Upper lobe of right lung (tissue), 1 donor: ENCODE results near the gene EAF1. TPM values are rescaled to one million over a fixed set of nuclear protein-coding genes. Genes with fewer than 3 reads are reported as not detected.
A peak's percentile ranks its signal among the peaks of the same experiment; 100 is the strongest.

Experiments used
- ATAC-seq: fragments of 200-7000 bp; cut with Tn5 transposase; one replicate; pipeline ENCODE4 v1.9.1; 2020; ENCODE audit warnings: mild to moderate bottlenecking, moderate library complexity
- DNase-seq: peaks from one replicate; pipeline ENCODE4 v3.0.0-alpha.2; 2020
- H3K27ac ChIP-seq: fragments of 200-600 bp; one replicate; pipeline ENCODE4 v1.8.0; 2022
- H3K27me3 ChIP-seq: fragments of 200-600 bp; one replicate; pipeline ENCODE4 v1.8.0; 2022; ENCODE audit warnings: mild to moderate bottlenecking
- H3K36me3 ChIP-seq: fragments of 200-600 bp; one replicate; pipeline ENCODE4 v1.8.0; 2022
- H3K4me1 ChIP-seq: fragments of 200-600 bp; one replicate; pipeline ENCODE4 v1.8.0; 2022
- H3K4me3 ChIP-seq: fragments of 200-600 bp; one replicate; pipeline ENCODE4 v1.8.0; 2022; ENCODE audit warnings: mild to moderate bottlenecking
- H3K9me3 ChIP-seq: fragments of 200-600 bp; one replicate; pipeline ENCODE4 v1.8.0; 2022
- intact Hi-C: fragments of 100-400 bp; cut with DNase I; formaldehyde crosslinking; loops from one replicate; pipeline ENCODE4 v1.11.0; 2022
- total RNA-seq: library from RNA; stranded (reverse); fragmentation: NEBNext Ultra II Directional; extraction: Animal tissue kit (Norgen Biotek cat#: 25700); gene quantifications from one replicate; pipeline ENCODE4 v1.2.1, GENCODE V29; 2021
- TF ChIP-seq, protein P1 (sequence below): fragments of 200-600 bp; IDR thresholded peaks from one replicate; pipeline ENCODE4 v1.8.0; 2022; ENCODE audit warnings: antibody characterized with exemption
- donor health status: DM: no; HTN: yes; CAD: no; lungs with severe emphysema.

The EAF1 gene
- total RNA-seq, 1 donor from 2014 or later, result 24.6 TPM

DNA sequence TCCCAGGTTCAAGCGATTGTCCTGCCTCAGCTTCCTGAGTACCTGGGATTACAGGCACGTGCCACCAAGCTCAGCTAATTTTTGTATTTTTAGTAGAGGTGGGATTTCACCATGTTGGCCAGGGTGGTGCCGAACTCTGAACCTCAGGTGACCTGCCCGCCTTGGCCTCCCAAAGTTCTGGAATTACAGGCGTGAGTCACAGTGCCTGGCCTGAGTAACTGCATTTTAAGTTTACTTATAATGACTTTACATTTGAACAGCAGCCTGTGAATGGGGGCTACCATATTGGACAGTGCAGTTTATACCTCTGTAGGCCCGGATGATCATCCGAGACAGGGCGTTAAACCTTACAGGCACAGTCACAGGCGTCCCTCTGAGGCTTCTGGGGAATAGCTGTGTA, 24.8 kb downstream of the EAF1 start:
- DNase-seq (no peak), ATAC-seq (no peak)
- Histone ChIP-seq H3K27me3 (no peaks in the 10 kb centered on the region), H3K36me3 (no peaks in the 10 kb centered on the region), H3K4me1 (no peaks in the 10 kb centered on the region), H3K9me3 (no peaks in the 10 kb centered on the region), H3K4me3 (no peak overlapping the region), H3K27ac (no peak overlapping the region)
- intact Hi-C loops, result no loop called here
- TF ChIP-seq, protein P1, sequence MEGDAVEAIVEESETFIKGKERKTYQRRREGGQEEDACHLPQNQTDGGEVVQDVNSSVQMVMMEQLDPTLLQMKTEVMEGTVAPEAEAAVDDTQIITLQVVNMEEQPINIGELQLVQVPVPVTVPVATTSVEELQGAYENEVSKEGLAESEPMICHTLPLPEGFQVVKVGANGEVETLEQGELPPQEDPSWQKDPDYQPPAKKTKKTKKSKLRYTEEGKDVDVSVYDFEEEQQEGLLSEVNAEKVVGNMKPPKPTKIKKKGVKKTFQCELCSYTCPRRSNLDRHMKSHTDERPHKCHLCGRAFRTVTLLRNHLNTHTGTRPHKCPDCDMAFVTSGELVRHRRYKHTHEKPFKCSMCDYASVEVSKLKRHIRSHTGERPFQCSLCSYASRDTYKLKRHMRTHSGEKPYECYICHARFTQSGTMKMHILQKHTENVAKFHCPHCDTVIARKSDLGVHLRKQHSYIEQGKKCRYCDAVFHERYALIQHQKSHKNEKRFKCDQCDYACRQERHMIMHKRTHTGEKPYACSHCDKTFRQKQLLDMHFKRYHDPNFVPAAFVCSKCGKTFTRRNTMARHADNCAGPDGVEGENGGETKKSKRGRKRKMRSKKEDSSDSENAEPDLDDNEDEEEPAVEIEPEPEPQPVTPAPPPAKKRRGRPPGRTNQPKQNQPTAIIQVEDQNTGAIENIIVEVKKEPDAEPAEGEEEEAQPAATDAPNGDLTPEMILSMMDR, result no peak

DNA sequence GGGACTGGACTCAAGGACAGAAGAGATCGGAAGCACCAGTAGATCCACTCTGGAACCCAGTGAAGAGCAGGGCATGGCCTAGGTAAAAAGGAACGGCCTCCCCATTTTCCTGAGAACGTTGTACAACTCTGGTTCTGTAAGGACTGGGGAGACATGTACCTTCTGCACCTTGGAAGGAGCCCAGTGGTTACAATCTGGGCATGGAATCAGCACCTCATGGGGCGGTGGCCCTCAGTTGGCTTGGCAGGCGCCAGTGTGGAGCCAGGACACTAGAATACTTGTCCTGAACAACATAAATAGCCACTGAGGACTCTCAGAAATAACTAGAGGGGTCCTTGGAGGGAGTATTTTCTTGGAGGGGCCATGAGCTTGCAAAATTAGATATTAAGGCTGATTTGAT, 25.6 kb downstream of the EAF1 start:
- Histone ChIP-seq H3K27ac (no peak overlapping the region), H3K4me3 (no peak overlapping the region), H3K9me3 (no peaks in the 10 kb centered on the region), H3K27me3 (no peaks in the 10 kb centered on the region), H3K36me3 (no peaks in the 10 kb centered on the region), H3K4me1 (no peaks in the 10 kb centered on the region)
- TF ChIP-seq, protein P1, result no peak
- ATAC-seq (no peak), DNase-seq (no peak)
- intact Hi-C loops, result no loop called here

DNA sequence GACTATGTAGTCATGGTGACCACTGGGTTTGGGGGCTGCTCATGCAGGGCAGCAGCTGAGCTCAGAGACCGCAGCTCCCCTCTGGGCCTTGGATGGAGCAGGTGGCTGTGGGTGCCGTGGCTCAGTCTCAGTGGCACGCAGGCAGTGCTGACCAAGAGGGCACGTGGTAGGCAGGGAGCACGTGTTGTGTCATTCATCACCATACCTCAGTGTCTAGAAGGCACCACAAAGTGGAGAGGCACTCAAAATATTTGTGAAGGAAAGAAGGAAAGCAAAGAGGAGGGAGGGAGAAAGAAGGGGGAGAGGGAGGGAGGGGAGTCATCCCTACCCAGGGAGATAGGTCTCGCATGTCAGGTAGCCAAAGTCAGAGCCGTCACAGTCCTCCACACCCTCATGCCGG, 26.1 kb downstream of the EAF1 start:
- Histone ChIP-seq H3K27ac (no peak overlapping the region), H3K27me3 (no peaks in the 10 kb centered on the region), H3K4me3 (no peak overlapping the region), H3K9me3 (no peaks in the 10 kb centered on the region), H3K36me3 (no peaks in the 10 kb centered on the region), H3K4me1 (no peaks in the 10 kb centered on the region)
- no peak for ATAC-seq
- TF ChIP-seq, protein P1, result no peak
- no peak for DNase-seq
- intact Hi-C loops, result no loop called here

DNA sequence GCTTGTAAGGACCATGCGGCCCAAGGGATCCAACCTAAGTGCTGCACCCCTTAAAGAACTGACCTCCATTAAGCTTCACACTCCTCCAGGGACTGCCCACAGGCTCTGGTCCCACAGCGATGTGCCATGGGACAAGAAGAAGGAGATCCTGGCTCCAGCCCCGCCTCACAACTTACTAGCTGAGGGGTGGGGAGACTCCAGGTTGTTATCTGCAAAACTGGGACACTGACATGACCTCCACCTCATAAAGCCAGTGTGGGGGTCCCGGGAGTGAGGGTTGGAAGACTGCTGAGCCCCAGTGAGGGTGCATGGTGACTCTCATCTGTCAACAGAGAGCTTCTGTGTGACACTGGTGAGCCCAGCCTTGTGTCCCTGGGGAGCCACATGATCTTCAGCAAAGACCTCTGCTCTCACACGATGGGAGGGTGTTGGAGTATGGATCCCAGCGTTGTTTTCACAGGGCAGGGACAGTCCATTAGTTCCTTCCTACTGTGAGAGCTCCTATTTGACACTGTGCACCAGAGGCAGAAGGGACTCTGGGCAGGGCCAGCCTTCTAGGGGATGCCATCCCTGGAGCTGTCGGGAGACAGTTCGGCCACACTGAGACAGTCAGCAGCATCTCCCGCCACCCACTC, 26.7 kb downstream of the EAF1 start:
- H3K36me3 ChIP-seq, result no peaks in the 10 kb centered on the region
- TF ChIP-seq, protein P1, result no peak
- ATAC-seq (no peak), DNase-seq (no peak)
- no peaks in the 10 kb centered on the region for H3K27me3 ChIP-seq
- no peaks in the 10 kb centered on the region for H3K9me3 ChIP-seq
- H3K27ac ChIP-seq, result no peak overlapping the region
- intact Hi-C loops, result no loop called here
- H3K4me1 ChIP-seq, result no peaks in the 10 kb centered on the region
- H3K4me3 ChIP-seq, result no peak overlapping the region

DNA sequence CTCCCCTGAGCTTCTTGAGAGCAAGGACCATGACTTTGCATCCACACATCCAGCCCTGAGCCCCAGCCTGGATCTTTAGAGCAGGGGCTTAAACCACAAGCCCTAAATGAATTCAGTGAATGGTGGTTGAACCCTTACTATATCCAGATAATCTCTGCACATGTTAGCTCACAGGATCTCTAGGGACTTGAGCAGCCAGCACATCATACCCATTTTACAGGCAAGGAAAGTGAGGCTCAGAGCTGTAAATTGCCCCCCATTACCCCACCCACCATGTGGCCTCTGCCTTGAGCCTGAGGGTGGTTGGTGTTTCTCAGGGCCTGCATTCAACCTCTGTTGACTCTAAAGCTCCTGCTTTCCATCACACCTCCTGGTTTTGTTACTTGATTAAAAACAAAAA, 27.6 kb downstream of the EAF1 start:
- H3K4me3 ChIP-seq, result no peak overlapping the region
- H3K27me3 ChIP-seq, result no peaks in the 10 kb centered on the region
- no peaks in the 10 kb centered on the region for H3K36me3 ChIP-seq
- DNase-seq (no peak), ATAC-seq (no peak)
- TF ChIP-seq, protein P1, result no peak
- H3K4me1 ChIP-seq, result no peaks in the 10 kb centered on the region
- no peak overlapping the region for H3K27ac ChIP-seq
- H3K9me3 ChIP-seq, result no peaks in the 10 kb centered on the region
- intact Hi-C loops, result no loop called here

DNA sequence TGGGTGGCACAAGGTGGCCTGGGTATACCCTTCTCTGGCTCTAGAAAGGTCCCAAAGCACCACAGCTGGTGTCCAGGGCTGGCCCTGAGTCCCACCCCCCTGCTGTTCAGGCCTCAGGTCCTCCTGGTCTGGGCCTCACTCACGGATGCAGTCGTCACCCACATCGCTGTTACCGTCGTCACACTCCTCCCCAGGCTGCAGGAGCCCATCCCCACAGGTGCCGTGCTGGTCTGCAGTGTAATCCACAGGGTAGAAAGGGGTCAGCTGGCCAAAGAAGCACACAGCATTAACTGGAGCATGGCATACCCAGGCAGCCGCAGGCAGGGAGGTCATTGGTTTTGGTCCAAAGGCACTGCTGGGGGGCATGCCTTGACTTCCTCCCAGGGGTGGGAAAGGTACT, 28.4 kb downstream of the EAF1 start:
- intact Hi-C loops, result no loop called here
- Histone ChIP-seq H3K9me3 (no peaks in the 10 kb centered on the region), H3K4me1 (no peaks in the 10 kb centered on the region), H3K4me3 (no peak overlapping the region), H3K27ac (no peak overlapping the region), H3K36me3 (no peaks in the 10 kb centered on the region), H3K27me3 (no peaks in the 10 kb centered on the region)
- TF ChIP-seq, protein P1, result no peak
- ATAC-seq (peak; percentile 11), DNase-seq (no peak)
